ENCODE data around the gene TCF7L1. TPM values are rescaled to one million over a fixed set of nuclear protein-coding genes. Genes with fewer than 3 reads are reported as not detected.
A peak's percentile ranks its signal among the peaks of the same experiment; 100 is the strongest.
"Not testable (repeated sequence)": the region's sequence is repeated elsewhere in the genome, so short reads cannot be mapped to it uniquely, and the experiment has no call there.

The TCF7L1 gene
- total RNA-seq, 1 donor from 2014 or later: 4.5 TPM

DNA sequence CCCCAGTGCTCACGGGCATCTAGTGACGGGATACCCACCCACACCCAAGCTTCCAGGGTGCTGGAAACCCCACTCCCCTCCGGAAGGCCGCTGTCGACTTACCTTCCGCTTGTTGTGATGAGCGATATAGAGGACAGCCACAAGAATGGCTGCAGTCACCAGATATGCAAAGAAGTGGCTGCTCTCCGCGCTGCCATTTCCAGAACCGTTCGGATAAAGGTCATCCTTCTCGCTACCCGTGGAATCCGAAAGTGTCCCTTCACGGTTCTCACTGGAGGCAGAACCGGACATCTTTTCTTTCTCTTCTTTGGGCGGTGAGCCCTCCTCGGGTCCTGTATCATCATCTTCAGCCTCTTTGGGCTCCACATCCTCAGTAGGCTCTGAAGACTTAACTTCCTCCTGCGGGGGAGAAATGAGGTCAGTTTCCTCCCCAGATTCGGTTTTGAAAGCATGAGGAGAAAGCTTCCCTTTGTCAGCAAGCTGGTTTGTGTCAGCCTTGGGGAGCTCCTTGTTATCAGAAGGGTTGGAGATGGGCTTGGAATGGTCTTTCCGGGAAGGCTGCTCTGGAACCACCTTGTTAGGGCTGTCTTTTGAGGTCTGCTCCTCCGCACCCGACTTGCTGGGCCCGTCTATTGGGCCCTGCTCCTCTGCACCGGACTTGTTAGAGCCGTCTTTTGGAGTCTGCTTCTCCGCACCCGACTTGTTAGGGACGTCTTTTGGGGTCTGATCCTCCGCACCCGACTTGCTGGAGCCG lies 193.4 kb downstream of the TCF7L1 start:
- peak; percentile 12 for ATAC-seq

DNA sequence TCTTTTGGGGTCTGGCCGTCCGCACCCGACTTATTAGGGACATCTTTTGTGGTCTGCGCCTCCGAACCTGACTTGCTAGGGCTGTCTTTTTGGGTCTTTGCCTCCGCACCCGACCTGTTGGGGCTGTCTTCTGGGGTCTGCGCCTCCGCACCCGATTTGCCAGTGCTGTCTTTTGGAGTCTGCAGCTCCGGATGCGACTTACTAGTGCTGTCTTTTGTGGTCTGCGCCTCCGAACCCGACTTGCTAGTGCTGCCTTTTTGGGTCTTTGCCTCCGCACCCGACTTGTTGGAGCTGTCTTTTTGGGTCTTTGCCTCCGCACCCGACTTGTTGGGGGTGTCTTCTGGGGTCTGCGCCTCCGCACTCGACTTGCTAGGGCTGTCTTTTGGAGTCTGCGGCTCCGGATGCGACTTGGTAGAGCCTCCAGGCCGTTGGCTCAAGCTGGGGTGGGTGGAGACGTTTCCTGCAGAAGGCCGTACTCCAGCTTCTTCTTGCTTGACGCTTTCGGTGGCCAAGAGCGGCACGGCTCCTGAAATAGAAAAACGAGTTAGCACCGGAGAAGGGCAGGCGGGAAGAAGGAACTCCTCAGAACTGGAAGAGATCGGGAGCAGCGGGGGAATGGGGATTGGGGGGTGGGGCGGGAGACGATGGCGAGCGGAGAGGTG lies 194.1 kb downstream of the TCF7L1 start:
- peak; percentile 57 for ATAC-seq

GRCh38 chr2:85327822-85328617 lies 194.8 kb downstream of the TCF7L1 start, which contains the start of gene TGOLN2:
Gene TGOLN2 (minus strand): TSS chr2:85327989. CDS start chr2:85327962, 27 bp downstream.
- ATAC-seq: peak; percentile 99

DNA sequence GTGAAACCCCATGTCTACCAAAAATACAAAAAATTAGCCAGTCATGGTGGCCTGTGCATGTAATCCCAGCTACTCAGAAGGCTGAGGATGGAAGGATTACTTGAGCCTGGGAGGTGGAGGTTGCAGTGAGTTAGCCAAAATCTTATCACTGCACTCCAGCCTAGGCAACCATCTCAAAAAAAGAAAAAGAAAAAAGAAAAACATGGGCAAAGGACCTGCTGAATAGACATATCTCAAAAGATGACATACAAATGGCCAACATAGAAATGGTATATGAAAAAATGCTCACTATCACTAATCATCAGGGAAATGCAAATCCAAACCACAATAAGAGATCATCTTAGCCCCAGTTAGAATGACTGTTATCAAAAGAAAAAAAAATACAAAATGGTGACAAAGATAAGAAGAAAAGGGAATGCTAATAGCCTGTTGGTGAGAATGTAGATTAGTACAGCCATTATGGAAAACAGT lies 196.0 kb downstream of the TCF7L1 start:
- no peak for ATAC-seq

DNA sequence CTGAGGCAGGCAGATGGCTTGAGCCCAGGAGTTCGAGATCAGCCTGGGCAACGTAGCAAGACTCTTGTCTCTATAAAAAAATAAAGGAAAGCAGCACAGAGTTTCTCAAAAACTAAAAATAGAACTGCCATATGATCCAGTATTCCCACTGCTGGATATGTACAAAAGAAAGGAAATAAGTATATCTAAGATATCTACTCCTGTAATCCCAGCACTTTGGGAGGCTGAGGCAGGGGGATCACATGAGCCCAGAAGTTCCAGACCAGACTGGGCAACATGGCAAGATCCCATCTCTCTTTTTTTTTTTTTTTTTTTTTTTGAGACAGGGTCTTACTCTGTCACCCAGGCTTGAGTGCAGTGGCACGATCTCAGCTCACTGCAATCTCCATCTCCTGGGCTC lies 196.5 kb downstream of the TCF7L1 start:
- ATAC-seq: not testable (repeated sequence)

DNA sequence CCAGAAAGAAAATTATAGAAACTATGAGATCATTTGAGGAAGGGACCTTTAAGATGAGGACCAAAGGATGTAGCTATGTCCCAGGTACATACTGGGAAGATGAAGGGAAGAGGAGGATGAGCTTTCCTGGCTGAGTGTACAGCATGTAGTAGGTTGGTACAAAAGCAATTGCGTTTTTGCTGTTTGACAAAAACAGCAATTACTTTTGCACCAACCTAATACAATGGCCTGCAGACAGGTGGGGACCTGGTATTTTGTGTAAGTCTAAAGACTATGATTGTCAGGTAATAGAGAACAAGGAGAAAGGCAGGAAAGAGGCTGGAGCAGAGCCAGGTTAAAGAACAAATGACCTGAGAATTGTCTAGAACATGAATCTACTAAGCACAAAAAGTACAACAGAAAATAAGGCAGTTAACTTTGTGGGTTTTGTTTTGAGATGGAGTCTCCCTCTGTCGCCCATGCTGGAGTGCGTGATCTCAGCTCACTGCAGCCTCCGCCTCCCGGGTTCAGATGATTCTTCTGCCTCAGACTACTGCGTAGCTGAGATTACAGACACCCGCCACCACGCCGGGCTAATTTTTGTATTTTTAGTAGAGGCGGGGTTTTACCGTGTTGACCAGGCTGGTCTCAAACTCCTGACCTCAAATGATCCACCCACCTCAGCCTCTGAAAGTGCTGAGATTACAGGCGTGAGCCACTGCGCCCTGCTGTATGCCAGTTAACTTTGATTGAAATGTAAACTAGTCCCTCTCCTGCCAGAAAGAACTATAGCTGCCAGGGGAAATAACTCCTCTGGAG lies 197.8 kb downstream of the TCF7L1 start:
- ATAC-seq: no peak

- not testable (repeated sequence) for ATAC-seq
Measured at GRCh38 chr2:85333877-85334276, 200.7 kb downstream of the TCF7L1 start.

DNA sequence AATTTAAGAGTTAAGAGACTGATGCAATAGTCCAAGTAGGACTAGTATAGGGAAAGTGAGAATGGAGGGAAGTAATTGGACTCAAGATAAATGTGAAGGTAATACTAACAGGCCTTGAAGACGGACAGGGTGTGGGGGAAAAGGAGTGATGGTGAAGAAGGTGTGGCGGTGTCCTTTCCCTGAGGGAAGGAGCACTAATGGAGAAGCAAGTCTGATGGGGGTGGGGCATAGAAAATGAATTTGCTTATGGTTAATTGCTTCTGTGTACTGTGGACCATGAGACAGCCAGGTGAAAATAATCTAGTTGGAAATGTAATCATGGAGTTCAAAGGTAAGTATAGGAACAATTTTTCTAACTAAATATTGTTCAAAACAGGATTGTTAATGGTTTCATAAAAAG lies 201.7 kb downstream of the TCF7L1 start:
- ATAC-seq: no peak

- no peak for ATAC-seq
Measured at GRCh38 chr2:85340034-85340892, 207.1 kb downstream of the TCF7L1 start.

GRCh38 chr2:85341269-85342029 lies 208.3 kb downstream of the TCF7L1 start:
- ATAC-seq: no peak

GRCh38 chr2:85342156-85342555 lies 209.0 kb downstream of the TCF7L1 start:
- no peak for ATAC-seq

- ATAC-seq: peak; percentile 44
Measured at GRCh38 chr2:85343207-85343895, 210.2 kb downstream of the TCF7L1 start.

DNA sequence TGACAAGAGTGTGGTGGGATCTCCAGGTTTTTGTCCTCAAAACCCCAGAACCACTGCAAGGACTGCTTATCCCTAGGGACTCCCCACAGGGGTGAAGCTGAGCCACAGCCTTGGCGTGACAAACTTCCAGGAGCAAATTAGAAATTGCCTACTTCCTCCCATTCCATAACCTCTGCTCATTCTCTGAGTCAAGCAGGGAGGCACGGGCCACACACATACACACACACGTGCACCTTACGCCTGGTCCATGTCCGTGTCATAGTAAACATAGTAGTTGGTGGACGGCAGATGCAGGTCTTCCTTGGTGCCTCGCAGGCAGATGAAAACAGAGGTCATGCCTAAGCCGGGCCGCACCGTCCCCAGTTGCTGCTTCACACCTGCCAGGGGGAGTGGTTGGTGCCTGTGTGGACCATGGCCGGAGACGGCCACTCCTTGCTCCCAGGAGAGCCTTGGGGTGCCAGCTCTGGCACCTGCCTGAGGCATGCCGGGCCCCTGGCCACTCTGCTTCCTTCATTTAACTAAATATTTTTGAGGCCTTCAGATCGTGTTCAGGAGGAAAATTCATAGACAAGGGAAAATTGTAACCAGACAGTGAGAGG lies 211.3 kb downstream of the TCF7L1 start:
- ATAC-seq: no peak

GRCh38 chr2:85347599-85347998 lies 214.4 kb downstream of the TCF7L1 start:
- no peak for ATAC-seq

GRCh38 chr2:85353876-85354285 lies 220.7 kb downstream of the TCF7L1 start:
- peak; percentile 85 for ATAC-seq

- ATAC-seq: peak; percentile 98
Measured at GRCh38 chr2:85354286-85355072, 221.3 kb downstream of the TCF7L1 start, which contains the start of the genes ELMOD3 and RETSAT. Gene ELMOD3 (plus strand): TSS chr2:85354769. CDS start chr2:85357199, 2,430 bp downstream. Gene RETSAT (minus strand): TSS chr2:85354528. CDS start chr2:85354507, 21 bp downstream.

DNA sequence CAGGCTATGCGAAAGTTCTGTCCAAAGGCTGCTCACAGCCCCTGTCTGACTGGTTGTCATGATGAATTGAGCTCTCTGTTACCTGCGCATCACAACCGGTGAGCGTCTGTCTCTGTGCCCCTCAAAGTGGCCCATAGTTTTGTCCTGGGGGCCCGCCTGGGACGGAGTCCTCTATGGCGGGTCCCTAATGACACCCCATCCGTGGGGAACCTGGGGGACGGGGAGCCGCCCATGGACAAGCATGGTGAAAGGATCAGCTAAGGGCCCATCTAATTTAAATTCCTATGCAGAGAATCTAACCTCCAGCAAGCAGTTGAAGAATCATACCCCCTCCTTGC lies 221.8 kb downstream of the TCF7L1 start:
- no peak for ATAC-seq

- no peak for ATAC-seq
Measured at GRCh38 chr2:85355521-85355920, 222.3 kb downstream of the TCF7L1 start.
